Dedifferentiated amniotic fluid mesenchymal stem cell (primary cell): ENCODE data around the gene GTF3C4.

Experiments used
- DNase-seq: peaks from one replicate; pipeline ENCODE4 v3.0.0-alpha.2; 2016; ENCODE audit errors: extremely low spot score

GTF3C4 gene

GRCh38 chr9:132732326-132733259 is 62.3 kb downstream of the GTF3C4 start:
- DNase-seq, result no peak

- no peak for DNase-seq
Observed at GRCh38 chr9:132733260-132733815, 63.1 kb downstream of the GTF3C4 start.

GRCh38 chr9:132739710-132740310 is 69.5 kb downstream of the GTF3C4 start:
- DNase-seq, result no peak

- DNase-seq, result no peak
Observed at GRCh38 chr9:132740526-132741309, 70.5 kb downstream of the GTF3C4 start.

- DNase-seq, result no peak
Observed at GRCh38 chr9:132742821-132743311, 72.6 kb downstream of the GTF3C4 start.

- no peak for DNase-seq
Observed at GRCh38 chr9:132743931-132744479, 73.7 kb downstream of the GTF3C4 start.
